Hippocampal formation (tissue), 2 donors: ENCODE data around the gene EZR.
A peak's percentile ranks its signal among the peaks of the same experiment; 100 is the strongest.

ENCODE experiments used
- DNase-seq, 2 donors: peaks; one replicate each; lab custom pipeline; 2025; lab: John Stamatoyannopoulos, UW

Gene EZR

DNA sequence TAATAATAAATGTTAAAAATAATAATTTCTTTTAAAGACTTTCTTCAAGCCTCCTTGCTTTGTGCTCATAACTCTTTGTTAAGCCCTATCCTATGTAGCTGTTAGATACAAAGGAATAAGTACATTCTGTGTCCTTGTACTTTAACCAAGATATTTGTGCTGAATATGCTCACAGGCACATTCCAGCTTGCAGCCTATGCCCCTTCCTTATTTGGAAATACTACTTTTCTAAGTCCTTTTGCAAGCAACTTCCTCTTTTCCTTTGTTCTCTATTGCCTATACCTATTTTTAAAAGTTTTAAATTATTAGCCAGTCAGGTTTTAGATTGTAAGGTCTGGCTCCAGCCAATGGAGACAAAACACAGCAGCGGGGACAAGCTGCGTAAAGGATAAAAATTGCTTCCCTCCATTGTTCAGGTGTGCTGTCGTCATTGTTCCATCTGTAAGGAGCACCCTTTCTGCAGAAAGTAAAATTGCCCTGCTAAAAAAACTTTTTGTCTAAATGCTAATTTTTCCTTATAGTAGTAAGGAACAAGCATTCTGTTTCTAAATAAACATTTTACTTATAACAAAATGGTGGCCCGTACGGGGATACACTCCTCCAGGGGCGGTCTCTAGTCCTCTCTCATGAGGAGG is 89.1 kb downstream of the EZR start:
- no peak for DNase-seq

DNA sequence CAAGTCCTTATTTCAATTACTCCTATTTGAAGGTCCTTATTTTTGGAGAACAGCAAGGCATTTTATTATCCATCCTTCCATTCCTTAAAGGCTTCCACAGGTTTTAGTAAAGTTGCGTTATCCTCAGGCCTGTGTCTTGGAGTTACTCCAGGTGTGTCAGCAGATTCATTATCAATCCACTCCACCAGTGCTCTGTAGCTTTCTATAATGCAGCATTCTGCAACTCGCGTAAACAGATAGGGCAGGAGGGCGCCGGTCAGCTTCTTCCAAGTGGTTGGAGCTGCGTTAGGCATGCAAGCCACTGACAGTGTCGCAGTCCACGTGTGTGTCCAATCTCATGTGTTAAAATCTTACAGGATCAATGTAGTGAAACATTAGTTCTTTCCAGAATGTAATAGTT is 93.5 kb downstream of the EZR start:
- DNase-seq = no peak

DNA sequence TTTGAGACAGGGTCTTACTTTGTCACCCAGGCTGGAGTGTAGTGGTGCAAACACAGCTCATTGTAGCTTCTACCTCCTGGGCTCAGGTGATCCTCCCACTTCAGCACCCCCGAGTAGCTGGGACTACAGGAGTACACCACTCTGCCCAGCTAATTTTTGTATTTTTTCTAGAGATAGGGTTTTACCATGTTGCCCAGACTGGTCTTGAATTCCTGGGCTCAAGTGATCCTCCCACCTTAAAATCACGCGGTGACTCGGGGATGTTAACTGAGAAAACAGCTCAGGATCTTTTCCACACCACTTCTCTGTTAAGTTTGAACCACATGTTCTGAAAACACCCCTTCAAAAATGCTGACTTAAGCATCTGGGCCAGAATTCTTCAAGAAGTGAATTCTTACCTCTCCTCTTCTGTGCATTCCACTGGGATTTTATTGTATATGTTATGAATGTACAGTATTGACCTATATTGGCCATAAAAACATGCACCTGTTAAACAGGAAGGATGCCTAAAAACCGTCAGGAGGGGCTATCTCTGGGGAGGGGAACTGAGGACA is 96.9 kb downstream of the EZR start:
- DNase-seq = no peak

DNA sequence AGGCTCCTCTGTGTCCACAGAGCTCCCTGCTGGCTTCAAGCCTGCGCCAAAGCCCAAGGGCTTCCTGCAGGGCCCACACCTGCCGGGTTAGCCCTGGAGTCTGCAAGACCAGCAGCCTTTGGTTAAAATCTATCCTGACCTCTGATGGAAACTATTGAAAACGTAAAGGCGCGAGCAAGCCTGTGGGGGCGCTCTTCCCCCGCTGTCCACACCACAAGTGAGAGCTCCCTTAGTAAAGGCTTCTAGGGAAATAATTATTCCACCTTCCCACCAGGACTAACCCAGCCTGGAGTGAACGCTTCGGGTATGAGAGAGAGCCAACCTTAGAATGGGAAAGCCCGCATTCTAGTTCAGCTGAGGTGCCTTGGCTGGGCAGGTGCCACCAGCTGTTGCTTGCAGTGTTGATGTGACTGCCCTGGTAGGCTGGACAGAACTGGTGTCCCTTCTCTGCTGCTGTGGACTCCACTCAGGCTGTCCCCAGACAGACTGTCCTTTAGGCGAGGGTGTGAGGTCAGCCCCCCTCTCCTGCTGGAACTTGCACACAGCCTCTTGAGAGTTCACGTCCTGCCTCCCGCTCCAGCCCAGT is 100.6 kb downstream of the EZR start:
- DNase-seq = peak in 1 of 2 donors; percentile 9

DNA sequence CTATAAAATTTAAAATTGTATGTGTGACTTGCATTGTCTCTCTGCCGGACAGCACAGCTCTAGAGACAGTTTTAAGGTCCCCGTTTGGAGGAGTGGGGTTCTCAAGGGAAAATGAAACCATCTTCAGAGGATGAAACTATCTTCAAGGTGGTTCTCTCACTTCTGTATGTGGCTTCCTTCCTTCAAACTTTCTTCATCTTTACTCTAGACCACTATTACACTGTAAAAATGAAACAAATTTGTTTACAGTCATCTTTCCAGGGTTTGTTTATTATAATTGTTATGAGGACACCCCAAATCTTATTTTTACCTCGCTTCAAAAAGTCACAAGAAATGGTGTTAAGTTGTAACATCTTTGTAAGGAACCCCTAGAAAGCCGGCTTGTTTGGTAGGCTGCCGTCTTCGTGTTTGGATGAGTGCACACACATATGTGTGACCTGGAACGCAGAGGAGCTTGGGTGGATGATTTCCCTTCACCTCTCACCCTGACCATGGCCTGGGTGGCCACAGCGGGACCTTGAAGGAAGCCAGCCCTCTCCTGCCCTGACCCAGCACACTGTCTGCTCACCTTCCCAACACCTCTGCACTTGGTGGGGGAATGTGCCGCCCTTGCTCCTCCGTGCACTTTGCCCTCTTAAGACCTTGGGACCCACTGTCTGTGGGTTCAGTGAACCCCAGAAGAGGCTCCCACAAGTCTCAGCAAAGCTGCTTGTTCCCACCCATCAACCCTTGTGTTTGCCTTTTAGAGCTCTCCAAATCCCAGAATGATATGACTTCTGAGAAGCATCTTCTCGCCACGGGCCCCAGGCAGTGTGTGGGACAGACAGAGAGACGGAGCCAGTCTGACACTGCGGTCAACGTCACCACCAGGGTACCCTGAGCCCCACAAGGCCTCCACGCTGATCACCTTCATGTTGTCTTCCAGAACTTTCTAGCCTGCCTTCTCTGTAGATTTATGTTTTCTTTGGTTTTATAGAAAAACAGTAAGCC is 101.5 kb downstream of the EZR start:
- DNase-seq = no peak
